Stimulated activated CD8-positive, alpha-beta memory T cell treated with anti-CD3 and anti-CD28 coated beads, Interleukin-2, amount 100 ng/mL, for 1 hour (primary cell): ENCODE data around the gene LINGO4.

ENCODE experiments used
- DNase-seq, 2 donors: peaks; one replicate each; pipeline ENCODE4 v3.0.0-alpha.2; 2020; ENCODE audit warnings: low read depth in 2 of 2

The LINGO4 gene

DNA sequence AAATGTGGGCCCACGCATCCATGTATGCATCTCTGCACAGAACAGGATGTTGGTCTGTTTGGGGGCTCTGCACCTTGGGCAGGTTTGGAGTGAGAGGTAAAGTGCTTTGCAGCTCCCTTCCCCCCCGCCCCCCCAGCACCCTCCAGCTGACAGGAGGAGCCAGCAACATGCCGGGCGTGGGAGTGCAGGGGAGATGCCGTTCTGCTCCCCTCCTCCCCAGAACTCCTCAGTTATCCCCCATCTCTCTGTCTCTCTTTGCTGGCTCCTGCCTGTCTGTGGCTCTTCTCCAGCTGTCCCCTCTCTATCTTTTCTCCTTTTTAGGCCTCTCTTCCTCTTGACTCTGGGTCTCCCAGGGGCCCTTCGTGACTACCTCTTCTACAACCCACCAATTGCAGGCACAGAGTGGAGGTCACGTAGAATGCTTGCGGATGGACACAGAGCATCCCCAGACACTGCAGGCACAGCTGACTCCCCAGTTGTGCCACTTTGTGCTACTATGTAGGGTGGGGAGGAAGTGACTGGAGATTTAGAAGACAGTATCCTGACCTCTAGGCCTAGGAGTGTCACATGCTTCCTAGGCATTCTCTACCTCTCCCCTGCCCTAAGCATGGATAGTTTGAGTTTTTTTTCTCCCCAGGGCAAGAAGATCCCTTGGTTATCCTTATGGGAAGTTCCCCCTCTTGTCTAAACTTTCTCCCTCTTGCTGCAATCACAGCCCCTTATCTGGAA, 28.1 kb upstream of the LINGO4 start:
- DNase-seq = no peak

DNA sequence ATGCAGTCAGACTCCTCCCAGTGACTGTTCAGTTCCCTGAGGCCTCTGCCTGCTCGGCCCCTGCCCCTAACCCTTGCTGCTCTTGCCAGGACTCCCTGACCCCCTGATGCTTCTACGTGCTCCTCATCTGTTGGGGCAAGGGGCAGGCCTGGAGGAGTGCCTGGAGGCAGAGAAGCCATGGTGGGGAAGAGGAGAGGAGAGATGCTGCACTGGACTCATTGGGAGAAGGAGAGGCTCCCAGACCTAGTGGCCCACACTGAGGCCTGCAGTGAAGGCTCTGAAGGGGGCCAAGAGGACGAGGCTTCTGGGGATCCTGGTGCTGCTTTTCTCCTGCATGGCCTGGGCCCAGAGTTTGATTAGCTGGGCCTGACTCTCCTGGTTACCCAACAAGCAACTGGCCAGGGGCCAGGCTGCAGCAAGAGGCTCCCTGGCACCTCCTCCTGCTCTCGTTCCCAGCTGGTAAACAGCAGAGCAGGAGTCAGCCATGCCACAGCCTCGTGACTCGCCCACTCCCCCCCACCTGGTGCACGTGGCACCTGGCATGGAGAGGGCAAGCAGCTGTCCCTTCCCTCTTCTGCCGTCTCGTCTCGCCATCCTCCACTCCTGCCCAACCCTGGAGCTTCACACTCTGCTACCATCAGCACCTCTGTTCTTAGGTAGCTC, 27.2 kb upstream of the LINGO4 start:
- no peak for DNase-seq

DNA sequence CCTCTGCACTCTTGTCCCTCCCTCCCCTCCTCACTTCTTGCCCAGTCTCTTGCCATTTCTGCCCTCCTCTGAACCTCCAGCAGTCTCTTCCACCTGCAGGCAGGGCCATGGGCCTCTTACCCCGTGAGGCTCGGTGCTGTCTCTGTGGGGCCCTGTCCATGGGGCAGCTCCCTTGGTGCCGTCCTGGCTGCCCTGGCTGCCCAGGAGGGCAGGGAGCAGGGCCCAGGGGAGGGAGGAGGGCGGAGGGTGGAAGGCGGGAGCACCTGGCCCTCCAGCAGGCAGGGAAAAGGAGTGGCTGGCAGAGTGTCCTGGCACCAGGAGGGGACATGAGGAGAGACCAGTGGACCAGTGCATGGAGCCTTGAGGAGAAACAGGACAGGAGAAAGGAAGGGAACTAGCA, 26.4 kb upstream of the LINGO4 start, which contains the start of gene RORC:
TSS of gene RORC (minus strand) at position 198 of the 400 bp plus-strand sequence. CDS start at position 160, 38 bp downstream.
- DNase-seq = no peak

DNA sequence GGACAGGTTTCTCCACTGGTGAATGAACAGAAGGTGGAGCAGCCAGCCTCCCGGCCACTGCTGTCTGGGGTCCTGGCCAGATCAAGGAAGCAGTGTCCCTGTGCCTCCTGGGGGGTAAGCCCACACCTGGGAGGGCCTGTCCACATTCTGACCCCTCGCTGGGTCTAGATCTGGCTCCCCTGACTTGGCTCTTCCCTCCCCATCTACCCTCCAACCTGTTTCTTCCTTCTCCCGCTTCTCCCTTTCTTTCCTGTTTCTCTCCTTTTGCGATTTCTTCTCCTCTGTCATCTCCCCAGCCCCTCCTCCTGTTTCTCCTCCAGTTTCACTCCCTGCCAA, 26.0 kb upstream of the LINGO4 start:
- no peak for DNase-seq

DNA sequence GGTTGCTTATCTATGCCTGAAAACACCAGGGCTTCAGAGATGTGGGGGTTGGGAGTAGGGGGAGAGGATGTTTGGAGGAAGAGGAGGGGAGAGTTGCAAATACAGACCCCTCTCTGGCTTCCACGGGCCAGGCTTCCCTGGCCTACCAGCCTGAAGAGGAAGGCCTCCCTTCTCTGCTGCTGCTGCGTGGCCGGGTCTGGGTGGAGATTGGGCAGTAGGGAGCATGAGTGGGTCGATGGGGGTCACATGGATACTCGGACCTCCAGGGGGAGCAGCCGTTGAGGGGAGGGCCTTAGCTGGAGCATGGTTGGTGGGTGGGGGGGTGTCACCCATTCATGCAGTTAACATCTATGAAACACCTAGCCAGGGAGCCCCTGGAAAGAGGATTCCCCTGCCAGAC, 24.8 kb upstream of the LINGO4 start:
- DNase-seq = no peak

DNA sequence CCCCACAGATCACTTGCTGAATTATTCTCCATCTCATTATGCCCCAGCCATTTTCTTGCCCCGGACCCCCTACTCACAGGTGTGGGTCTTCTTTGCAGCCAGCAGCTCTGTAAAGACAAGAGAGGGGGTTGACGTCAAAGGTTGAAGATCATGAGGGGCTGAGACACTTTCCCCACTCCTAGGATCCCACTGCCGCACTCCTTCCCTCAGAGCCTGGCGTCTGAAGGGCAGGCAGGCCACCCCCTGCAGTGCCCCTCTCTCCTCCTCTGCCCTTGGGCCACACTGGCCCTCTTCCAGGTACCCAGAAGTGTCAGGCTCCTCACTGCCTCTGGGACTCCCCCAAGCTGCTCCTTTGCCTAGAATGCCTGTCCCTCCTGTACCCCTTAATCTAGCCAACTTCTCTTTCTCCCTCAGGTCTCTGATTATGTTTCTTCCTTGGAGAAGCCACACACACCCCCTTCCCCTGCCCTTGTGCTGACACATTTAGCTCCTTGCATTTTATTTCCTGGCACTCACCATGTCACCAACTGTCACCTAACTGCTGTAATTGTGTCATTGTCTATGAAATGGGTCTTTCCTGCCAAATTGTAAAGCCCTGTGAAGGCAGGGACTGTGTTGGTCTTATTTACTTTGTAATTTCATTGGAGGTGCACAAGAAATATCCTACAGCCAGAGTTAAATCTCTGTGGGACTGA, 24.3 kb upstream of the LINGO4 start:
- no peak for DNase-seq

DNA sequence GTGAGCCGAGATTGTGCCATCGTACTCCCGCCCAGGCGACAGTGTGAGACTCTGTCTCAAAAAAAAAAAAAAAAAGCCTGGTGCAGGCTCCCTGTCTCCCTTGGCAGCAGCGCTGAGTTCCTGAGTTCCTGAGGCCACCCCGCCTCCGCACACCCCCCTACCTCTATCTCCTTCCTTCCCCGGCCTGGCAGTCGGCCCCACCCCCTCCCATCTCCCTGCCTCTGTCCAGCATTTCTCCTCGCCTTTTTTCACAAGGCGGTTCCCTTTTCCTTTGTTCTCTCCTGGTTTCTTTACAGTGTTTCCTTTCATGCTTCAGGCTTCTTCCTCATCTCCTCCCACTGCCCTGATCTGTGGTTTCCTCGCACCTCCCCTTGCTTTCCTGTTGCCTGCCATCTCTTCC, 23.7 kb upstream of the LINGO4 start:
- no peak for DNase-seq

DNA sequence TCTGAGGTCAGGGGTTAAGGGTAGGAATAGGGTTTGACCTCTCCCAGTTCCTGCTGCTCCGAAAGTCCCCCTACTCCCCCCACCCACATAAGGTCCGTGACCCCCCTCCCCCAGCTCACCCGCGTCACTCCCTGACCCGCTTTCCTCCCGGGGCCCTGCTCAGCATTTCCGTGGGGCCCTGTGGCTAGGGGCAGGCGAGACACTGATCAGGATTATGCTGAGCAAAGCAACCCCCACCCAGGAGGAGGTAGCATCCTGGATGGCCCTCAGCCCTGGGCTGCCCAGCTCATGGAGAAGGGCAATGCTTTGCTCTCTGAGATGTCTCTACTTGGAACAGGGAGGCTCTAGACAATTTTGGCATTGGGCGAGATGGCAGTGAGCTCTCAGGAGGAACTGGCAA, 22.6 kb upstream of the LINGO4 start:
- no peak for DNase-seq

DNA sequence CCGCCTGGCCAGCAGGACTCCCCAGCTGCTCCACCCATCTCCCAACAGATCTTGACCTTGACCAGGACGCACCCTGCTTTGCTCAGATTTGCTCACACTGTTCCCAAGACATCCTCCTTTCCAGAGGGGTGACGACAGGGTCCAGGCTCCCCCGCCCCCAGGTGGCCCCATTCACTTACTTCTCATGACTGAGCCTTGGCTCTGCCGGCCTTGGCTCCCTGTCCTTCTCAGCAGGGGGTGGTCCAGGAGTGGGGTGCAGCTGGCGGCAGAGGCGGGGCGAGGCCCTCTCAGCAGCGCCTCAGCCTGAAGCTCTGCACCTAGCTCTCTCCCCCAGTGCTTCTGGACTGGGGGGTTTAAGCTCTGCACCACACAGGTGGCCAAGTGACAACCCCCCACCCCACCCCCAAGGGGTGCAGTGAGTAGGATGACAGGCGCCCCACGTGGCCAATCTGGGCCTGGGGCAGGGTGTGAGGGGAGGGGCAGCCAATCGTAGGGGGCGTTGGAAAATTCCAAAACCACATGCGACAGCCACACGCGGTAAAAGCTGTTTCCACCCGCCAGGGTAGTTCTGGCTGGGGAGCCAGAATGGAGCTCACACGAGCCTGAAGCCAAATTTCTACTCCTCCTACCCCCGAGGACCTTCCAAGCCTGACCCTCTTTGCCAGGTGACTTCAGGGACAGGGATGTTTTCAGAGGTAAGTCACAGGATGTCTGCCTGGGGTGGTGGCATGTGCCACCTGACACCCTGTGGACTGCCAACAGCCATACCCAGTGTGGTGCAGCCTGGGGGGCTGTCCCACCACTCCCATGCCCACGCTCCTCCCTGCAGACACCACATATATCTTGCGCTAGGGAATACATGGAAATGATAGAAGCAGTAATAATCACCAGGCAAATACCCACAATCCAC, 20.8 kb upstream of the LINGO4 start:
- DNase-seq = no peak

DNA sequence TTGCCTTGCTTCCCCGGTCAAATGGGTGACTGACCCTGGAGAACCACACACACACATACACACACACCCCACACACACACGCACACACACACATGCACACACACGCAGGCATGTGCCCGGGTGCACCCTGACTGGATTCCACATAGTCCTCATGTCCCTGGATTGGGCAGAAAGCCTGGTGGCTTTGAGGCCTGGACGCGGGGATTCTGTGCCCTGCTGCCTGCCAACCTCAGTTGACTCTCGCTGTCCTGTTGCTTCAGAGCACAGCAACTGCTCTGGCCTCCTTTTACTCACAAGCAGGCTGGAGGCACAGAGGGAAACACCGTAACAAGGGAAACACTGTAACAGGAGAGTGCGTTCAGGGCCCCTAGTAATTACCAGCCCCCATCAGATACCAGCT, 20.0 kb upstream of the LINGO4 start:
- DNase-seq = no peak

DNA sequence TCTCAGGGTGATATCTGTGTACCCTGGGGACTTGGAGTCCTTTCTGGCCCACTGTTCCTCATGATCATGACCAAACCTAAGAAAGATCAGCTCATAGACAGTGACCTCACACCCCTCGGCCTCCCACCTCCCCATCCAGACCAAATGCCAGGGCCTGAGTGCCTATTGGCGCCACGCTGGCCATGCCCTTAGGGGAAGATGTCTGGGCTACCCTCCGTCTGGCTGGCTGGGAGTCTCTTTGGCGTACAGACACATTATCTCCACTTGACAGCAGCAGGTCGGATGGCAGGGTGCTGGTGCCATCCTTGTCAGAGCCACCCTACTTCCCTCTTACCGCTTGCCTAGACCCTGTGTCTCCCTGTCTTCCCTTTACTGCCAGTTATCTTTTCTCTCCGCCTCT, 18.0 kb upstream of the LINGO4 start:
- DNase-seq = no peak

DNA sequence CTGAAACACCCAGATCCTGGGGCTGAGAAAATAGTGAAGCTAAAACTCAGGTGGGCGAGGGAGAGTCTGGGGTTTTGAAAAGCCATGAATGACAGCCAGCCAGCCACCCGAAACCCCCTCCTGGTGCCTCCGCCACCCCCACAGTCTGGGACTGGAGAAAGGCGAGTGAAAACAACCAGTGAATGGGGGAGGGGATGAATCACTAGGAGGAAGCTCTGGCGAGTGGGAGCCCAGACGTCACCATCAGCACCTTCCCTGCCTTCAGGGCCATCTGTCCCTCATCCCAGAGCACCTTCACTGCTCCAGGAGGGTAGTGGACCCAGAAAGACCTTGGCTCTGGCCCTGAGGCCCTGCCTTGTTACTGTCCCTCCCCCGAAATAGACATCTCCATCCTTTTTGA, 17.2 kb upstream of the LINGO4 start:
- DNase-seq = no peak

DNA sequence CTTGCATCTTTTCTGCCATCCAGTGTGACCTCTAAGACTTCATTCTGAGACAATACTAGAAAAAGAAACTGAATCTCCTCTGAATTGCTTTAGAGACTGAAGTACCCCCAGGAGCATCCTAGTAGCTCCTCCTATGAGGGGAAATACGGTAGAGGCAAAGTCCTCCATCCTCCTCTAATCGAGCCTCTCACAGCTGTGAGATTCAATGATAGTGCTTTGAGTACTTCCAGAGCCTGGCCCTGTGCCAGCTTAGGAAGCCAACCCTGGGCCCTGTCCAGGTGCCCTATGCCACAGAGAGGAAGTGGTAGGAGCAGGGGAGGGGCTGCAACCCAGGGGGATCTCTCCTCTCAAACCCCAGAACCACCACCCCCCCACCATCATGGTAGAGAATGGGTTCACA, 15.7 kb upstream of the LINGO4 start:
- DNase-seq = no peak

DNA sequence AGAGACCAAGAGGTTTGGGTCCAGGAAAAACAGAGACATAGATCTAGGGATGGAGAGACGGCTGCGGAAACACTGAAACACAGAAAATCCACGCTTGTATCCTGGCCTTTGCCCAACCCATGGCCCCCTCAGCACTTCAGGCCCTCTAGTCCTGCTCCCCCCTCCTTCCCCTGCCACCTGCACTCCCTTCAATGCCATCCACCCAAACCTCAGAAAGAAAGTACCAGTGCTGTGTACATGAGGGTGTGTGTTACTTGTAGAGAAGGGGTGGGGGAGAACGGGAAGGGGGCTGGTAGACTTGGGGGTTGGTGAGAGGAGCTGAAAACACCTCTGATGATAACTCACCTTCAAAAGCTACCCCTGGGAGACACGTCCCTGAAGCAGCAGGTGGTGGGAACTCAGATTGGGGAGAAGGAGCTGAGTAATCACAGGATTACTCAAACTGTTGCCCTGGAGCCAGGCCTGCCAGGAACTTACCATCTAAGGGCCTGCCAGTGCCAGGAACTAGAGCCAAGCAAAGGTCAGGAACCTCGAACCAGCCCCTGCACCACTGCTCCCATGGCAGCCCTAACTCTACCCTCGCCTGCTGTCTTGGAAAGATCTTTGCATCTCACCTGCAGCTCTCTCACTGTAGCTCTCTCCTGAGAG, 14.9 kb upstream of the LINGO4 start:
- DNase-seq = no peak

DNA sequence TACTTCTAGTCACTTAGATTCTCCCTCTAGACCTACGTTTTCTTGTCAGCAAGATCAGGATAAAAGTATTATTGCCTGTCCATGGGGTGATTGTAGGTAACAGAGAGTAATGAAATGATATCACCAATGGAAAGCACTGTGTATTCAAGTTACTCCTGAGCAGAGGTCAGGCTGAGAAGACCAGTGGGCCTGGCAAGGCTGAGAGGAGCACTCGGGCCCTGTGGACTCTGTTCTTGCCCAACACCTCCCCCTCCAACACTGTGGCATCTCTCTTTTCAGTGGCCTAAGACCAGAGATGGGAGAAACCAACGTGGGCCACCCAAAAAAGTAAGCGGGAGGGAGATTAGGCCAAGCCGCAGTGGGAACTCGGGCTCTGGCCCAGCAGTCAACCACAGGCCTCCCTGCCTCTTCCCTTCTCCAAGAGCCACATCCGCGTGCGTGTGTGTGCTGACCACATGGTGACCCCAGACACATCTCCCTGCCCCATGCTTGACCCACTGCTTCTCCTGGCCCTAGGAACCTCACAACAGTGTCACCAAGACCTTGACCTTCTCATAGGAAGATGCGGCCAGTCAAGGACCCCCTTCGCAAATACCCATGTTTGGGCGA, 14.1 kb upstream of the LINGO4 start:
- no peak for DNase-seq

DNA sequence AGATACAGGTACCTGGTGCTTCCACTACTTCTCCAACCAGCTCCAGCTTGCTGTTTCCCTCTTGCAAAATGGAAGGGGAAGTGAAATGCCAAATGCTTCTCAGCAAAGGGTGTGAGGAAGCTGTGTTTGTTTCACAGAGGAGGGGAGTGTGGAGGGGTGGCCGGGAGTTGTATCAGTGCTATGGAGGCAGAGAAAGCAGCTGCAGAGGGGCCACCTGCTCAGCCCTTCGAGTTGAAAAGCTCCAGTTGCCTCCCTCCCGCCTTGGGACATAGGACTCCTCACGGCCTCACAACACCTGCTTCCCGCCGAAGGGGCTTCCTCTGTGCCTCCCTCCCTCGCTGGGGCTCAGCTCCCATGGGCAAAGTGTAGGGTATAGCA, 12.1 kb upstream of the LINGO4 start:
- DNase-seq = no peak

DNA sequence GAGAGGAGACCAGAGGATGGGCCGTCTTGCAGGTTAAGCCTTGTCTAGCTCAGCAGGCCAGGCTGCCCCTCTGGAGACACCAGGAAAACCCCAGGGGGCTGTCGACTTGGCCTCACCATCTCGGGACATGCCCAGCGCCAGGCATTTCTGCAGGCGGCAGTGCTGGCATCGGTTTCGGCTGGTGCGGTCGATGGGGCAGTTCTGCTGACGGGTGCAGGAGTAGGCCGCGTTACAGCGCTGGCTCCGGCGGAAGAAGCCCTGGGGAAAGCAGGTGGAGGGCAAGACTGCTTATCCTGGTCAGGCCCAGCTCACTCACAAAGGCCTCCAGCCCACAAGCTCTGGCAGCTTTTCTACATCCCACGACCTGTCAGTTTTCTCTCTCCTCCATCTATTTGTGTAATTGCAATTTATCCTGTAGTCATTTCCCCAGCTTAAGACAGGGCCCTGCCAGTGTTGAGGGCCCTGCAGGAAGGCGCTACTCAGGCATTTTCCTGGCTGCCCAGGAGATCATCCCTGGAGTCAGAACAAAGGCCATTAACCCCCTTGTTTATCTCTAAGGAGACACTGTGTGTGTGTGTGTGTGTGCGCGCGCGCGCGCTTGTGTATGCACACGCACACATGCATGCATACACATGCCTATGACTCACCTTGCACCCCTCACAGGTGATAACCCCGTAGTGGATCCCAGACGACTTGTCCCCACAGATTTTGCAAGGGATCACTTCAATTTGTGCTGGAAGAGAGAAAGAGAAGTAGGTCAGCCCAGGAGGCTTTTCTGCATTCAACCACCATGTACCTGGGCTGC, 11.5 kb upstream of the LINGO4 start:
- DNase-seq = no peak

DNA sequence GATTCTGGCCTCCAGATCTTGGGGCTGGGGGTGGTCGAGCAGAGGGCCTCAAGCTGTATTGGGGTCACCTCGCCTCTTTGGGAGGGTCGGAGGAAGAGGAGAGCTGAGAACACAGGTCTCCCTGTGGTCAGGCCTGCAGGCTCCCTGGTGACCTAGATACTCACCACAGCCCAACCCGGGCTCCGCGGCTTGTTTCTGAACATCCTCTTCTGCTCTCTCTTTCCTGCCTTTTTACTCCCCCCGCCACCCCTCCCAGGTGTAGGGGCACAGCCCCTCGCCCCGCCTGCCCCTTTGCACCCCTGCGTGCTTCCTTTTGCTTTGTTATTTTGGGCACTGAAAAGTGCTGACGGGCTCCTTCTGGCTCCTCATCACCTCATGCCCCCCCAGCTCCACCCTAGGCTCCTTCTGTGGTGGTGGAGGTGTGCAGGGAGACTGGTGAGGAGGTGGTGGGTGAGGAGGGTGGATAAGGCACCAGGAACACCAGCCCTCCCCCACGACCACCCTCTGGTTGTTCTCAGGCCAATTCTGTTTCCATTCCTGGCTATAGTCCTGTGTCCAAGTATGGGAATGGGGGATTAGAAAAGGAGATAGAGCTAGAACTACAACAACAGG, 10.6 kb upstream of the LINGO4 start:
- DNase-seq = no peak

DNA sequence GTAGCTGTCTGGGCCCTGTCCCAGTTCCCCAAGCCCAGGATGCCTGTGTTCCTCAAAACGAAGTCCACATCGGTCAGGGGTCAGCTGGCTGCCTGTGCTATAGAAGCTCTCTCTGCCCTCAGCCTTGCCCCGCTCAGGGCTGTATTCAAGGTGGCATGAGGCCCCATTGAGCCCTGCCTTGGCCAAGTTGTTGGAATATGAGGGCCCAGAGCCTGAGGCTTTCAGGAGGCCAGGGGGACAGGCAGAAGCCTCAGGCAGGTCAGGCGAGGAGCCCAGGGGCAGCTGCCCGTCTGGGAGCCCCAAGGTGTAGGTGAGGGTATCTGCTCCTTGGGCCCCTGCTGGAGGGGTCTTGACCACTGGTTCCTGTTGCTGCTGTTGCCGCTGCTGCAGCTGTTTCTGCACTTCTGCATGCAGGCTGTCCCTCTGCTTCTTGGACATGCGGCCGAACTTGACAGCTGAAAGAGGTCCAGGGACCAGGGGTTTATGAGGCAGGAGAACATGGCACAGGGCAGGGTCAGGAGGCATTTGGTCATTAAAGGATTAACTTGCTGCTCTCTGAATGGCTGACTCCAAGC, 9.8 kb upstream of the LINGO4 start:
- DNase-seq = no peak

DNA sequence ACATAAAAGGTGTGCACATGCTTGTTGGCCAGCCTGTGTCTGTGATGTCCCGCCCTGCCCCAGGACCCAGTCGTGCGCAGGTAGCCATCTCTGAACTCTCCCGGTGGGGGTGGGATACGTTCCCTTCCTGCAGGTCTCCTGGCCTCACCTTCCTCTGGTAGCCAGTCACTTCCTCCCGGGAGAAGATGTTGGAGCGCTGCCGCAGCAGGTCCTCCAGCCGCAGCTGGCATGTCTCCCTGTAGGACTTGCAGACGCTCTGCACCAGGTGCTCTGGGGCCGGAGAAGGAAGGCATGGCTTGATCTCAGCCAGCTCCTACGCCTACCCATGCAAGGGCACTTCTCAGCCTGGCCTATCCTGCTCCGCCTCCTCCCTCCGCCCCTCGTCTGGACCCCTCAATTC, 9.2 kb upstream of the LINGO4 start:
- no peak for DNase-seq
